Endothelial cell of umbilical vein (primary cell): ENCODE data around the gene HSPB6. TPM values are rescaled to one million over a fixed set of nuclear protein-coding genes. Genes with fewer than 3 reads are reported as not detected.

Experiments used
- BruUV-seq: library from RNA; stranded (reverse); fragments of 400-500 nt; replicated peaks from 2 replicates; lab custom pipeline; 2021; lab: Mats Ljungman, UMichigan
- CTCF ChIA-PET: fragments of 300-600, 350-600 bp; sonication (Branson Sonifier 250); formaldehyde crosslinking; loops from one replicate; lab custom pipeline; 2021; ENCODE audit warnings: antibody characterized with exemption, inconsistent platforms; lab: Charles Lee
- POLR2A ChIA-PET: fragments of 300-600, 350-600 bp; sonication (Branson Sonifier 250); formaldehyde crosslinking; loops from one replicate; lab custom pipeline; 2021; ENCODE audit warnings: antibody characterized with exemption, inconsistent platforms; lab: Charles Lee
- DNase-seq: peaks from one replicate; pipeline ENCODE4 v3.0.0-alpha.2; 2011; ENCODE audit warnings: low read depth, low spot score
- FAIRE-seq: peaks from 2 replicates; lab custom pipeline; 2011; peaks lifted over from hg19 to GRCh38; lab: Jason Lieb, UNC
- H2AFZ ChIP-seq: 2 replicates; pipeline ENCODE4 v1.6.0; 2012; ENCODE audit warnings: low read depth, low read length, control low read depth, inconsistent platforms
- H3K27ac ChIP-seq: 2 replicates; pipeline ENCODE4 v1.5.1; 2011; ENCODE audit warnings: low read depth, mild to moderate bottlenecking, control low read depth, low read length, moderate library complexity; ENCODE audit not compliant: insufficient read depth
- H3K27me3 ChIP-seq, 2 experiments: 2 replicates each; pipeline versions ENCODE4 v1.6.0 to v1.6.1; 2011; ENCODE audit warnings: low read length in 2 of 2, mixed read lengths in 1 of 2; ENCODE audit not compliant: control insufficient read depth in 2 of 2, insufficient read depth in 2 of 2
- H3K36me3 ChIP-seq, 2 experiments: 2 replicates in 1 of 2; 3 replicates in 1 of 2; pipeline ENCODE4 v1.5.1; 2011; ENCODE audit warnings: low read length in 2 of 2, mild to moderate bottlenecking in 1 of 2, moderate library complexity in 1 of 2; ENCODE audit not compliant: control insufficient read depth in 2 of 2, insufficient read depth in 2 of 2; ENCODE audit errors: extremely low read depth in 1 of 2
- H3K4me1 ChIP-seq: 3 replicates; pipeline ENCODE4 v1.5.1; 2011; ENCODE audit warnings: mild to moderate bottlenecking, low read length; ENCODE audit not compliant: control insufficient read depth, insufficient read depth; ENCODE audit errors: extremely low read depth
- H3K4me2 ChIP-seq: 2 replicates; pipeline ENCODE4 v1.6.1; 2011; ENCODE audit warnings: low read length, control low read depth, mixed read lengths; ENCODE audit not compliant: insufficient read depth
- H3K4me3 ChIP-seq, 3 experiments: fragments of 200-600 bp in 1 of 3; sonication (generic), shearing (Covaris generic) in 1 of 3; replicated peaks in 1 of 3; 2 replicates each; pipeline ENCODE4 v1.5.1; 2011 to 2016; ENCODE audit warnings: control low read depth in 3 of 3, low read length in 3 of 3, mild to moderate bottlenecking in 2 of 3, inconsistent platforms in 1 of 3, low read depth in 1 of 3, moderate library complexity in 1 of 3; ENCODE audit not compliant: insufficient read depth in 1 of 3
- H3K79me2 ChIP-seq: 2 replicates; pipeline ENCODE4 v1.6.0; 2012; ENCODE audit warnings: low read length, inconsistent platforms; ENCODE audit not compliant: control insufficient read depth, insufficient read depth
- H3K9ac ChIP-seq: replicated peaks from 2 replicates; pipeline ENCODE3; 2011; ENCODE audit warnings: low read length, control low read depth; ENCODE audit not compliant: insufficient read depth; ENCODE audit errors: extremely low read depth
- H3K9me1 ChIP-seq: replicated peaks from 3 replicates; pipeline ENCODE4 v1.6.0; 2011; ENCODE audit warnings: mild to moderate bottlenecking, low read length; ENCODE audit not compliant: control insufficient read depth, insufficient read depth; ENCODE audit errors: extremely low read depth
- H3K9me3 ChIP-seq: replicated peaks from 2 replicates; pipeline ENCODE4 v1.5.1; 2012; ENCODE audit warnings: low read length, inconsistent platforms; ENCODE audit not compliant: control insufficient read depth, insufficient read depth
- H4K20me1 ChIP-seq: replicated peaks from 2 replicates; pipeline ENCODE3; 2011; ENCODE audit warnings: mild to moderate bottlenecking, low read length; ENCODE audit not compliant: control insufficient read depth, insufficient read depth; ENCODE audit errors: extremely low read depth
- CTCF ChIP-seq, 2 donors: IDR thresholded peaks; 1 replicate in 1 of 2; 2 replicates in 1 of 2; pipeline ENCODE4 v1.5.1; 2011; ENCODE audit warnings: low read length in 2 of 2, mild to moderate bottlenecking in 2 of 2, moderate library complexity in 2 of 2, control low read depth in 1 of 2, inconsistent platforms in 1 of 2, low read depth in 1 of 2; ENCODE audit not compliant: insufficient read depth in 1 of 2; ENCODE audit errors: extremely low read depth in 1 of 2
- JUN ChIP-seq: IDR thresholded peaks from 2 replicates; pipeline ENCODE4 v1.6.1; 2011; ENCODE audit warnings: borderline replicate concordance, low read depth; ENCODE audit not compliant: insufficient read length, insufficient read depth
- MAX ChIP-seq: IDR thresholded peaks from 2 replicates; pipeline ENCODE4 v1.6.1; 2011; ENCODE audit not compliant: insufficient read depth, insufficient read length
- MYC ChIP-seq: IDR thresholded peaks from one replicate; pipeline ENCODE4 v1.6.1; 2011; ENCODE audit warnings: mild to moderate bottlenecking, low read depth, low read length
- POLR2A ChIP-seq: IDR thresholded peaks from 2 replicates; pipeline ENCODE4 v1.6.1; 2012; ENCODE audit warnings: low read depth, mild to moderate bottlenecking, control low read depth, low read length
- dilution Hi-C: fragments of 300-500 bp; cut with MboI; formaldehyde crosslinking; loops from one replicate; pipeline ENCODE4 v1.15.0; 2019; ENCODE audit warnings: low sequenced_read_pairs; ENCODE audit not compliant: extremely low pct_ligation_motif_present
- intact Hi-C: fragments of 100-400 bp; cut with micrococcal nuclease; formaldehyde crosslinking; loops from one replicate; pipeline ENCODE4 v1.10.0; 2022
- polyA plus RNA-seq, 4 experiments: library from polyadenylated mRNA; depleted of rRNA in 3 of 4; stranded (reverse) in 3 of 4; unstranded in 1 of 4; fragments of >200 nt; gene quantifications; 2 replicates each; pipeline versions ENCODE4 v1.2.1 to v1.2.3, GENCODE V29; 2011 to 2012; ENCODE audit warnings: missing spikeins in 1 of 4
- total RNA-seq: library from RNA; stranded (reverse); gene quantifications from 2 replicates; pipeline ENCODE4 v1.2.3, GENCODE V29; 2021

HSPB6 gene
- total and polyA plus RNA-seq, 2 donors (not counting 3 experiments of a cell fraction or from before 2014, with no cell fraction given) = 3.4 to 6.2 TPM

- POLR2A ChIA-PET = no interaction called here
- peaks cover 0 to 4% of the 10 kb centered on the region in 2 experiments for H3K36me3 ChIP-seq
- H3K4me1 ChIP-seq = no peaks in the 10 kb centered on the region
- no peak overlapping the region for H3K4me2 ChIP-seq
- no peak overlapping the region for H3K4me3 ChIP-seq
- no peaks in the 10 kb centered on the region for H3K27me3 ChIP-seq
- intact Hi-C loops (no loop called here), dilution Hi-C loops (no loop called here)
- no peaks in the 10 kb centered on the region for H3K79me2 ChIP-seq
- H3K9ac ChIP-seq = no peak overlapping the region
- FAIRE-seq (no peak), DNase-seq (no peak)
- no peaks in the 10 kb centered on the region for H3K9me1 ChIP-seq
- TF ChIP-seq JUN = no peak
- no peak for TF ChIP-seq CTCF (IDR thresholded peaks at IDR 0.05; ENCODE audit: extremely low read depth in 1 of 2, insufficient read depth in 1 of 2, low read depth in 1 of 2, low read length in 2 of 2)
- no peak for TF ChIP-seq MAX
- no peak for TF ChIP-seq POLR2A
- no peak for TF ChIP-seq MYC
- H2AFZ ChIP-seq = no peak overlapping the region
- H3K9me3 ChIP-seq = no peaks in the 10 kb centered on the region
- no peak overlapping the region for H3K27ac ChIP-seq
- CTCF ChIA-PET = interaction anchor here (0.6 kb wide), 1 partner anchor 122 kb away, joined by 4 read pairs; no protein-coding TSS in a partner anchor
- BruUV-seq = no TSS peak
- H4K20me1 ChIP-seq = no peaks in the 10 kb centered on the region
Observed at GRCh38 chr19:35784503-35785338, 27.9 kb upstream of the HSPB6 start.
